Brain microvascular endothelial cell (primary cell): Measurements from ENCODE around the gene PCA3.

Experiments
- DNase-seq: peaks from one replicate; pipeline ENCODE4 v3.0.0-alpha.2; 2020
- H3K27ac ChIP-seq: fragments of 250-450 bp; sonication (Bioruptor Pico); 2 replicates; pipeline ENCODE4 v1.5.1; 2020; ENCODE audit warnings: mild to moderate bottlenecking, moderate library complexity
- H3K27me3 ChIP-seq: fragments of 250-450 bp; sonication (Bioruptor Pico); replicated peaks from 2 replicates; pipeline ENCODE4 v1.5.1; 2020; ENCODE audit warnings: mild to moderate bottlenecking
- H3K36me3 ChIP-seq: fragments of 250-450 bp; sonication (Bioruptor Pico); replicated peaks from 2 replicates; pipeline ENCODE4 v1.5.1; 2020; ENCODE audit warnings: mild to moderate bottlenecking
- H3K4me3 ChIP-seq: 2 replicates; pipeline ENCODE4 v1.5.1; 2011; ENCODE audit warnings: low read depth, mild to moderate bottlenecking, control low read depth, low read length, moderate library complexity
- in situ Hi-C: cut with HindIII; loops from 2 replicates; pipeline ENCODE4 v1.10.0; 2017; ENCODE audit warnings: low sequenced_read_pairs, low pct_ligation_motif_present
- TF ChIP-seq, protein P1 (sequence below): IDR thresholded peaks from 2 replicates; pipeline ENCODE4 v1.5.1; 2011; ENCODE audit warnings: low read depth, mild to moderate bottlenecking, moderate library complexity, low read length, control low read depth, inconsistent platforms; ENCODE audit errors: missing control alignments

The PCA3 gene

DNA sequence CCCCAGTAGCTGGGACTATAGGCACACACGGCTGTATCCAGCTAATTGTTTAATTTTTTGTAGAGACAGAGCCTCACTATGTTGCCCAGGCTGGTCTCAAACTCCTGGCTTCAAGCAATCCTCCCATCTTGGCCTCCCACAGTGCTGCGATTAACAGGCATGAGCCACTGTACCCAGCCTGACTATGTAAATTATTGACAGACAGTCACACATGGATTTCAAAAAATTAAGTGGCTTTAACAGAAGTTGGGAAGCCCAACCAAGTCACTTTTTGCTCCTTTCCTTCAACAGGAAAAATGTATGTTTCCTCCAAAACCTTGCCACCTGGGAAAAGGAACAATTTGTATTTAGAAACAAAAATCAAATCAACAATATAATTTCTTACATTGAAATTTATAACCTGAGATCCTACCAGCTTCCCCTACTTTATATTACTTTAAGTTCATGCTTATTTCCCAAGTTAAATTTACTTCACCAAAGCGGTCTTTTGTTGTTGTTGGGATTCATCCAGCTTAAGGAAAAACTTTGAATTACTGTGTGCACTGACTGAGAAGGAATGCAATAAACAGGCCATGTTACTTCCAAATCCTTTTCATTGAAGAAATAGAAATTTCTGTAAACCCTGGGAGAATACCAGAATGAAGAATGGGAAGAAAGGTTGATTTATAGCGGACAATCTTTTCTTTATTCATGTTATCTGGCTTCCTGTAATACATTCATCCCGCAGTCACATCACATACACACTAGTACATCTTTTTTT lies 8.6 kb downstream of the PCA3 start:
- in situ Hi-C loops: no loop called here
- Histone ChIP-seq H3K36me3 (no peaks in the 10 kb centered on the region), H3K27me3 (no peaks in the 10 kb centered on the region), H3K4me3 (no peak overlapping the region), H3K27ac (no peak overlapping the region)
- no peak for DNase-seq
- TF ChIP-seq, protein P1, sequence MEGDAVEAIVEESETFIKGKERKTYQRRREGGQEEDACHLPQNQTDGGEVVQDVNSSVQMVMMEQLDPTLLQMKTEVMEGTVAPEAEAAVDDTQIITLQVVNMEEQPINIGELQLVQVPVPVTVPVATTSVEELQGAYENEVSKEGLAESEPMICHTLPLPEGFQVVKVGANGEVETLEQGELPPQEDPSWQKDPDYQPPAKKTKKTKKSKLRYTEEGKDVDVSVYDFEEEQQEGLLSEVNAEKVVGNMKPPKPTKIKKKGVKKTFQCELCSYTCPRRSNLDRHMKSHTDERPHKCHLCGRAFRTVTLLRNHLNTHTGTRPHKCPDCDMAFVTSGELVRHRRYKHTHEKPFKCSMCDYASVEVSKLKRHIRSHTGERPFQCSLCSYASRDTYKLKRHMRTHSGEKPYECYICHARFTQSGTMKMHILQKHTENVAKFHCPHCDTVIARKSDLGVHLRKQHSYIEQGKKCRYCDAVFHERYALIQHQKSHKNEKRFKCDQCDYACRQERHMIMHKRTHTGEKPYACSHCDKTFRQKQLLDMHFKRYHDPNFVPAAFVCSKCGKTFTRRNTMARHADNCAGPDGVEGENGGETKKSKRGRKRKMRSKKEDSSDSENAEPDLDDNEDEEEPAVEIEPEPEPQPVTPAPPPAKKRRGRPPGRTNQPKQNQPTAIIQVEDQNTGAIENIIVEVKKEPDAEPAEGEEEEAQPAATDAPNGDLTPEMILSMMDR: no peak

- Histone ChIP-seq H3K4me3 (no peak overlapping the region), H3K36me3 (no peaks in the 10 kb centered on the region), H3K27ac (no peak overlapping the region), H3K27me3 (no peaks in the 10 kb centered on the region)
- TF ChIP-seq, protein P1: no peak
- in situ Hi-C loops: loop anchor here (25.0 kb wide), 1 partner anchor 202 kb away; no protein-coding TSS in a partner anchor
- no peak for DNase-seq
Measured at GRCh38 chr9:76784881-76785280, 20.6 kb downstream of the PCA3 start.

DNA sequence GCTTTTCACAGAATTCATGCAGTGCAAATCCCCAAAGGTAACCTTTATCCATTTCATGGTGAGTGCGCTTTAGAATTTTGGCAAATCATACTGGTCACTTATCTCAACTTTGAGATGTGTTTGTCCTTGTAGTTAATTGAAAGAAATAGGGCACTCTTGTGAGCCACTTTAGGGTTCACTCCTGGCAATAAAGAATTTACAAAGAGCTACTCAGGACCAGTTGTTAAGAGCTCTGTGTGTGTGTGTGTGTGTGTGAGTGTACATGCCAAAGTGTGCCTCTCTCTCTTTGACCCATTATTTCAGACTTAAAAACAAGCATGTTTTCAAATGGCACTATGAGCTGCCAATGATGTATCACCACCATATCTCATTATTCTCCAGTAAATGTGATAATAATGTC lies 21.3 kb downstream of the PCA3 start:
- in situ Hi-C loops: loop anchor here (25.0 kb wide), 1 partner anchor 202 kb away; no protein-coding TSS in a partner anchor
- Histone ChIP-seq H3K4me3 (no peak overlapping the region), H3K27me3 (no peaks in the 10 kb centered on the region), H3K27ac (no peak overlapping the region), H3K36me3 (no peaks in the 10 kb centered on the region)
- DNase-seq: no peak
- TF ChIP-seq, protein P1: no peak

DNA sequence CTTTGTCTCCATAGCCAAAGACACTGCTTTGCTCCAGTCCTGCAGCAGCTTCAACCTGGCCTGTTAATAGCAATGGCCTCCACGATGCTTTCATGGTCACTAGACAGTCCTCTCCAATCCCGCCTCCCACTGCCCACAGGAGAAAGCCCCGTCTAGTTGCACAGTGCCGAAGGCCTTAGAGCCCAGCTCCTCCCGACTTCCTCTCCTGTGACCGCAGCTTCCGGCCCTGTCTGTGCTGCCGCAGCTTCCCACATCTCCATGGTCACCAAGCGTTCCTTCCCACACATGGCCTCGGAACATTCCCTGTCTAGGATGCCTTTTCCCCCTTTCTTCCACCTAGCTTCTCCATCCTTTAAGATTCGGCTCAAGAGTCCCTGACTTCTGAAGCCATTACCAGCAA lies 23.4 kb downstream of the PCA3 start:
- Histone ChIP-seq H3K36me3 (no peaks in the 10 kb centered on the region), H3K27ac (no peak overlapping the region), H3K4me3 (no peak overlapping the region), H3K27me3 (no peaks in the 10 kb centered on the region)
- no peak for DNase-seq
- in situ Hi-C loops: loop anchor here (25.0 kb wide), 1 partner anchor 200 kb away; no protein-coding TSS in a partner anchor
- TF ChIP-seq, protein P1: no peak

DNA sequence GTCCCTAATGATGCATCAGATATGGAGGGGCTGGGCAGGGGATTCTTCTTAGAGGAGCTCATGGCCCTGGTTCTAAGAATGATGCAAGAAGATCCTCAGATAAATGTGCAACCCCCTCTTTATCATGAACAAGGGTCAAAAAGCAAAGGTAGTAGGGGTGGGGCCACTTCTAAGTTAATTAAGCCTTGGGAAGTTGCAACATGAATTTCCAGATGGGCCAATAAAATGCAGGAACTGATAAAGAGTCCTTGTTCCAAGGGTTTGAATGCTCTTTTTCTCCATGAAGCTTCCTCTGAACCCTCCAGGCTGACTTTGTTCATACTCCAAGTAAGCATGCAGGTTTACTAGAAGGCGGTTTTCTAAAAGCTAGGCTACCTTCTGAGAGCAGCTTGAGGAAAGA lies 25.6 kb downstream of the PCA3 start:
- no peaks in the 10 kb centered on the region for H3K36me3 ChIP-seq
- TF ChIP-seq, protein P1: no peak
- no peak overlapping the region for H3K27ac ChIP-seq
- H3K27me3 ChIP-seq: no peaks in the 10 kb centered on the region
- DNase-seq: no peak
- in situ Hi-C loops: loop anchor here (25.0 kb wide), 1 partner anchor 197 kb away; no protein-coding TSS in a partner anchor
- no peak overlapping the region for H3K4me3 ChIP-seq
